Putamen (tissue), 1 donor: Measurements from ENCODE around the gene SH3GL2.

Experiments used
- DNase-seq: peaks from one replicate; pipeline ENCODE4 v3.0.0-alpha.2; 2016; ENCODE audit warnings: low spot score

Gene SH3GL2

DNA sequence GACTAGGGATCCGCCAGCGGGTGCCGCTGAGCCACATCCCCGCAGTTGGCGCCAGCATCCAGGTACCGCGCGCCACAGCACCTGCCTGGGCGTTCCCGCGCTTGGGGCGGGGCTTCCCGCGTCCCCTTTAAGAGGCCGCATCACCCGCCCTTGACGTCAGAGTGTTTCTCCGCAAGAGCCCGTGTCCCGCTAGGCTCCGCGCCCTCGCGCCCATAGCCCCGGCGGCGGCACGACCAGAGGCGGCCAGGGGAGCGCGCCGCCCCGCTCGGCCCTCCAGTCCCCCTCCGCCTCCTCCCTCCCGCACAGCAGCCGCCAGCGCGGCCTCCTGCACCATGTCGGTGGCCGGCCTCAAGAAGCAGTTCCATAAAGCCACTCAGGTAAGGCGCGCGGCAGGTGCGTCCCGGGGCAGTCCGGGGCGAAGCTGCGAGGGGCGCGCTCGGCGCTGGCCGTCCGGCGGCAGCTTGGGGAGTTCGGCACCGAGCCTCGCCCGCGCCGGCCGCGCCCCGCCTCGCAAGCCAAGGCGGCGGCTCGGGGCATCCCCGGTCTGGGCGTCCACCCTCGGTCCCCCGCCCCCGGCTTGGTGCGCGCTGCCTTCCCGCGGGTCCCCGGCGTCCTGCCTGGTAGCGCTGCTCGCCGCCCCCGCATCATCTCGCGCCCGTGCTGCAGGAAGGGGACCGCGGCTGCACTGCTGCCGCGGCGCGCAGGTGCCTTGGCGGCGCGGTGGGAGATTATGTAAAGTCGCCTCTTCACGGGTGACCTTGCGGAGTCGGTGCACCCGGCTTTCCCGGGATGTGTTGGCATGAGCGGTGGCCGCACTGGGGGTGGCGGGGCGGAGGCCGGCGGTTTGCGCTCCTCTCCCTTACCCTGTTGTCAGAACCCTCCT is at the start of gene SH3GL2:
Gene SH3GL2 (plus strand): TSS at position 156 of the 883 bp plus-strand sequence.
- peak; percentile 58 for DNase-seq

DNA sequence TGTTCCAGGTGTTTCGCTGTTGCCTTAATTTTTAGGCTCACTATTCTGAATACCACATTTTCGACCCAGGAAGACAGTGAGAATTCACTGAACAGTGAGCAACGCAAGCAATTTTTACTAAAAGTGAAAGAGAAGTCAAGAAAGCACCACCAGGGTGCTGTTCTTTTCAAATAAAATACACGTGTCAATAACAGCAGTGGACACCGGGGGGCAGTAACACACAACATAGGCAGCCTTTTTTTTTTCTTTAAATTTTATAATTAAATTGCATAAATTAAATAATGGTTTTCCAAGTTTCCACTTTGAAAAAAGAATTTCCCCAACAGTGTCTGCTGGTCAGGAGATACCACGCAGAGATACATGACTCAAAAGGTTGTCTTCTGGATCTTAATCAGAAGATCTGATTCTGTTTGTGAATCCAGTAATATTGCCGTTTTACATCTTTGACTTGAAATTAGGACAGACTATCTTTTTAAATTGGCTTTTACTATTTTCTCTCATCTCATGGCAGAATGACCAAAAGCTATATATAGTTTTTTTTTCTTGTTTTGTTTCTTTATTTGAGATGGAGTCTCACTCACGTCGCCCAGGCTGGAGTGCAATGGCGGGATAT is 47.1 kb upstream of the SH3GL2 start:
- peak; percentile 30 for DNase-seq

DNA sequence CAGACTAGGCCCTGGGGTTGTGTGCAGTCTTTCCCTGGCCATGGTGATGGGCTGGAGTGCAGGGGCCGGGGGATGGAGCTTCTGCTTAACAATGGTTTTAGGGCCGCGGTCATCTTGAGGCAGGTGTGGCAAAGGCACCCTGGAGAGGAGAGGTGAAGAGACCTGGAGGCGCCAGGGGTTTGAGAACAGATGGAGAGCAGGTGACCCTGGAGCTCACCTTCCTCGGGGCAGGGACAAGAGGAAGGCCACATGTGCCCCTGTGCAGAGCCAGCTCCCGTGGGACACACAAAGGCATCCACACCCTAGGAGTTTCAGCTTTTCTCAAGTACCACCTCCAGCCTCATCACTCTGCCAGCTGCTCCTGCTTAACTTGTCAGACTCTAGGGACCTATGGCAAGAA is 46.4 kb upstream of the SH3GL2 start:
- no peak for DNase-seq

DNA sequence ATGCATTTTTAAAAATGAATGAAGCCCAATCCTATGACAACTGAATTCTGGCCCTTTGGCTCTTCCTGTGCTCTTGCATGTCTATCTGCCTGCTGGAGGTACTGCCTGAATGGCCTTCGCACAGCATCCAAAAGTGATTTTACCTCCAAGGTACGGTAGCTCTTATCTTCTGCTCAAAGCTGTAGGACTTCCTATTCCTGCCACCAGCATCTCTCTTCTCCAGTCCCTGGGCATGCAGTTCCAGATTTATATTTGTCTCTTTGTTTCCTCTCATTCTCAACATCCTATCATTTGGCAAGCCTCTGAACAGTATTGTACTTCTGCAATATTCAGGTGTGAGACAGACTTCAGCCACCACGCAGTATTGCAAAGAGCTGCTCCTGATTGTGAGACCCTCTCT is 43.7 kb upstream of the SH3GL2 start:
- DNase-seq, result no peak

DNA sequence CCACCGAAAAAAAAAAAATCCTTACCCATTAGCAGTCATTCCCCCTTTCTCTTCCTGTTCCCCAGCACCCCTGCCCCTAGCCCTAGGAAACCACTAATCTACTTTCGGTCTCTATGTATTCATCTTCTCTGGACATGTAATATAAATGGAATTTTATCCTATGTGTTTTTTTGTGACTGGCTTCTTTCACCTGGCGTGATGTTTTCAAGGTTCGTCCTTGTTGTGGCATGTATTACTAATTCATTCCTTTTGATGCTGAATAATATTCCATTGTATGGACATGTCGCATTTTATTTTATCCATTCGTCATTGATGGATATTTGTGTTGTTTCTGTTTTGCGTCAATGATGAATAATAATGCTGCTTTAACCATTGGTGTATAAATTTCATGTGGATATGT is 42.8 kb upstream of the SH3GL2 start:
- DNase-seq, result no peak

DNA sequence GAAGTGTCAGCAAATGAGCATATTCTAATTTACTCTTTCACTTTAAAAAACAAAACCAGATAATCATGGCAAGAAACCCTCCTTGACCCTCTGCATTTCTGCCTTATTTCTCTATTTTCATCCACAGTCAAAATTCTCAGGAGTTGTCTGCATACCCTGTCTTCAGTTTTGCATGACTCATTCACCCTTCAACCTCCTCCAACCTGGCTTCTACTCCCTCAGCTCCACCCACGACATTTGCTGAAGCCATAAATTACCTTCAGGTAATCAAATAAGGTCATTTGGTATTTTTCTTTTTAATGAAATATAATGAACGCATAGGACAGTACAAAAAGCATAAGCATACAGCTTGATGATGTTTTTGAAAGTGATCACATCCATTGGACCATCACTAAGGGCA is 27.8 kb upstream of the SH3GL2 start:
- peak; percentile 14 for DNase-seq

DNA sequence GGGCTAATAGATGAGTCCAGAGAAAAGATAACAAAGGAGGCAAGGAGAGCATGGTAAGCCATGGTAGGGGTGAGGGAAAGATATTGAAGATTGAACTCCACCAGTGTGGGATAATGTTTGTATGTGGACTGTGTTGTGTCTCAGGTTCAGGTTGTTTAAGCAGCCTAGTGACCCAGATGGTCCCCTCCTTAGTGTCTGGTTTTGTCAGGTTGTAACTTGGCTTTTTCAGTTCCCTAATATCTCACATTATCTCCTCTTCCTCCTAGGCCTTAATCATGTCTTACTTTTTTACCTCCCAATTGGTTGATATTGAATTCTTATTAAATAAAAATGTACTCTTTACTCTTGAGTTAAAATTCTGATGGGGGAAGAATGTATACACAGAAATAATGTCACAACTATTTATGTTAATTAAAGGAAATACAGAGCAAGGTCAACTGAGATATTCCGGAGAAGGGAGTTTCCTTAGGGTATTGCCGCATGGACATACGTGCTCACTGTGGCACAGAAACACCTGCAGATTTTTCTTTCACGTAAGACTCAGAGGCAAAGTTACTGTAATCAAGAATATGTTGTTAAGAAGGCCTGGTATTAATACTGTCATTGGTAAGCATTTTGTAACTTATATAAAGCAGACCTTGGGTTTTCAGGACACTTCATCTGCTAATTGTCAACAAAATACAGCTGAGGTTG is 23.4 kb upstream of the SH3GL2 start:
- DNase-seq, result no peak

DNA sequence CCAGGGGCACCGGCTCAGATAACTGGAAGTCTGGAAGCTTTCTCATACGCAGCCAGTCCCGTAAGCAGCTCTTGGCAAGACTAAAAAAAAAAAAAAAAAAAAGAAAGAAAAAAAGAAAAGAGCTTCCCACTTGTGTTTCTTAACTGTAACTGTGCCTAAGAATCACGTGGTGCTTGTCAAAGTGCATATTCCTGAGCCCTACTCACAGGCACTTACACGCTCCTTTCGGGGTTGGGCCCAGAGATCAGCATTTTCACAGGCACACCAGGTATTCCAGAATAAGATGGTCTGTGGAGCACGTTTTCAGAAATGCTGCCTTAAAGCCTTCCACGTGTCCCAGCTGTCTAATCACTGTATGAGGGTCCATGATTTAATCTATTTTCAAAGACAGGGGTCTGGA is 22.6 kb upstream of the SH3GL2 start:
- no peak for DNase-seq

DNA sequence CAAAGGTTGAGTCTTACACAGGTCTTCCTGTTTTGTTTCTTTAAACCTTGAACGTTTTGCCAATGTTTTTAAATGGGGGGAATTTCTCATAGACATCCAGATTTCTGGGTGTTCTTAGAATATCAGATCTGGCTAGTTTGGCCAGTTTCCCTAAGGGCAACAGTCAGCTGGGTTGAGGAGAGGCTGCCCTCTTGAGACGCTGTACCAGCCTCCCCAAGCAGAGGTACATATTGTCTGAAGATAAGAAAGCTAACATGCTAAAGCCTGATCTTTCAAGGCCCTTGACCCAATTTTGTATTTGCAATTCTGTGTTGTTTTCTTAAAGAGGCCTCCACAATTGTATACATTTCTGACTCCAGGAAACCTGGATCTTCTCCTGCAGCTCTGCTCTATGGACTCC is 21.9 kb upstream of the SH3GL2 start:
- DNase-seq, result no peak

DNA sequence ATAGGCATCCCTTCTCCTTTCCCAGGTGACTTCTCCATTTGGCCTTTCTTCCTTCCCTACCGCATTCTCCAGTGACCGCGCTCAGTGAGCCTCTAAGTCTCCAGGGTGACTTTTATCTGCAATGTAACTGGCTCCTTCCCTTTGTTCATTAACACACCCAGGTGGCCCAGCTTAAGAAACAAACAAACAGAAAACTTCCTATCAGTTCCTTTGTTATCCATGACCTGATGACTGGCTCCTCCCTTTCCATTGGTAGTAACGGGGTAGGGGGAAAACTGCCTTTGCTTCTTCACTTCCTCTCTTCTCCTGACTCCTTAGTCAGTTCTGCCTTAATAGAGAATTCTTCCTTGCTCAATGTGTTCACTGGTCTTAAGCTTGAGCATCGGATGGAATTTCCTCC is 7.0 kb upstream of the SH3GL2 start:
- DNase-seq, result no peak

DNA sequence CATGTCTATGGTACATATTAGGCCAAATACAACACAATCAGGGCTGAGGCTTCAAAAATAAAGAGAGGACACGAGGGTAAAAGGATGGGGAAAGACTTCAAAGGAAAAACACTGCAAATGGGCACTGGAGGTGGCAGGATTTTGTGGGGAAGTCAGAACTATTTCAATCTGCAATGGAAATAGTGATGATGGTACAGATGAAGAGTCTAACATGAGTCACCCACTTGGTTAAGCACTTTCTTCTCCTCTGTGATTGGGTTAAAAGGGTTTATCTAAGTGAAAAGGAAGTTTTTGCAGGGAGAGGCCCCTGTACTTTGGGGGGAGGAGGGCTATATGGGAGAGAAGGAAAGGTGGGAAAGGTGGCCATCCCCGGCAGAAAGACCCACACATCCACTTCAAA is 4.5 kb upstream of the SH3GL2 start:
- no peak for DNase-seq

DNA sequence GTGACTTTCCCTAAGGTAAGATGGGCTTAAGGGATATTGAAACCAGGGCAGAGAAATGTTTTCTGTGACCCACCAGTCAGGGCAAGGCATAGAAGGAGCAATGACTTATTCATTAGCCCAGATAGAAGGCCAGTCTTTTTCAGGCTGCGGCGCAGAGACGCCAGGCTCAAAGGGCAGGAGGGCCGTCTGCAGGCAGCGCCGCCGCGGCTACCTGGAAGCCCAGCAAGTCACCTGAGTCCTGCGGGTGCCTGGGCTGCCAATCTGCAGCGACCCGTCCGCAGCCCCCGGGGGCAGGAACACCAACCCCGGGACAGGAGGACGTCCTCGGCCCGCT is 322 bp upstream of the SH3GL2 start:
- no peak for DNase-seq

DNA sequence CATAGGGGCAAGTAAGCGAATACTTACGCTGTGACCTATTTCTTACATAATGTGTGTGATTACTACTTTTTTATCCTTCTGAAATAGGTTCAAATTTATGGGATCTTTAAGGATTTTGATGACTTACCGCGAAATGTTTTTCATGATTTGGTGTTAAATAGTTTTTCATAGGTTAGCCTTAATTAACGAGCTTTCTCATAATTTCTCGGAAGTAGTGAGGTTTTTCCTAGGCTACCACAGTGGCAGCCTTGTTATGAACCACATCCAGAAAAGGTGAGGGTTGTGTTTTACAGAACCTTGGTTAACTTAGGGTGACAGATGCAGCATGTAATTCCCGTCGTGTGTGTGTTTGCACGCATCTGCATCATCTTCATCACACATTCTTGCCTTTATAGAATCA is 1.3 kb downstream of the SH3GL2 start:
- no peak for DNase-seq

DNA sequence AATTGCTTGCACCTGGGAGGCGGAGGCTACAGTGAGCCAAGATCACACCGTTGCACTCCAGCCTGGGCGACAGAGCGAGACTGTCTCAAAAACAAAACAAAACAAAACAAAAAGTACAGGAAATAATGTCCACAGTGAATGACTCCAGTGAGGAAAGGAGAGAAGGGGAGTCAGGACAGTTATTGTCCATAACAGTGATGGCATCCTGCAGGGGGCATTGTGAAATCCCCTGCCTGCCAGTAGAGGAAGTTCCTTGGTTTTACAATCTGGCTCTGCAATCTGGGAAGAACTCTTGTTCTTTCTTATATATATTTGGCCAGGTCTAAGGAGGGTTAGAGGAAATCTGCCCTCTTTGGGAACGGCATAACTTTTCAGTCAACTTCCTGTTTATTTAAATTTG is 8.2 kb downstream of the SH3GL2 start:
- no peak for DNase-seq

DNA sequence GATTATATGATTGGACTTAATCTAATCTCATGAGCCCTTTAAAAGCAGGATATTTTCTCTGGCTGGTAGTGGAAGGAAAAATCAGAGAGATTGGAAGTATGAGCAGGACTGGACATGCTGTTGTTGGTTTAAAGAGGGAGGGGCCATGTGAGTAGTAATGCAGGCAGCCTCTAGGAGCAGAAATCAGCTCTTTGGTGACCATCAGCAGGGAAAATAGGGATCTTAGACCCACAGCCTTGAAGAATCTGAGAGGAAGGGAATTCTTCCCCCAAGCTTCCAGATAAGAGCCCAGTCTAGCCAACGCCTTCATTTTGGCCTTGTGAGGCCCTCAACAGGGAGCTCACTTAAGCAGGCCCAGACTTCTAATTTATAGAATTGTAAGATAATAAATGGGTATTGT is 9.5 kb downstream of the SH3GL2 start:
- DNase-seq, result no peak

DNA sequence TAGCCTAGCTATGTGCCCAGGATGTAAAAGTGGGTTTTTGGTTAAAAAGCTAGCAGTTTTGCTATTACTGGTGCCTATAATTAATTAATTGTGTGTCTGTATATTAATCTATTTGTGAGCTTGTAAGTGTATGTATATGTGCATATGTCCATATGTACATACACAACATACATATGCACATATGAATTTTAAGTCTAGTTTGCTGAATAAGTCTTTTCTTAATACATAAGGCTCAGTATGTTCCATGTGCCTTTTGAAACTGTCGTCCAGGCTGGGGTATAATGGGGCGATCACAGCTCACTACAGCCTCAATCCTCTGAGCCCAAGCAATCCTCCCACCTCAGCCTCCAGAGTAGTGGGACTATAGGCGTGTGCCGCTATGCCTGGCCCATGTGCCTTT is 10.1 kb downstream of the SH3GL2 start:
- no peak for DNase-seq

DNA sequence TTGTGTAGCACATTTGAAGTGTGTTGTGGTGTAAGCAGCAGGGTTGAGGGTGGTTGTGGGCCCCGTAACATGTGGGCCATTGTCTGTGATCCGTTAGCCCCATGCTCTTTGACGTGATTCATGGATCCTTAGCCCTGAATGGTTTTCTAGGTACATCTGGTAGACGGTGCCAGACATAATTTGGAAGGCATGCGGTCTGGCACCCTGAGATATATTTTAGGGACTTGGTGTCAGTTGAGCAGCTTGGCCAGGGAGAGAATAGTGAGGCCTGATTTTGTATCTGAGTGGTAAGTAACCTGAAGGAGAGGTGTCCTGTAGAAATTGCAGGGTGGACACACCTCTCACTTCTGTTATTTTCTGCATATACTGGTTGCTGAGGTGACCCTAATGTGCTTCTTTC is 10.9 kb downstream of the SH3GL2 start:
- DNase-seq, result no peak

DNA sequence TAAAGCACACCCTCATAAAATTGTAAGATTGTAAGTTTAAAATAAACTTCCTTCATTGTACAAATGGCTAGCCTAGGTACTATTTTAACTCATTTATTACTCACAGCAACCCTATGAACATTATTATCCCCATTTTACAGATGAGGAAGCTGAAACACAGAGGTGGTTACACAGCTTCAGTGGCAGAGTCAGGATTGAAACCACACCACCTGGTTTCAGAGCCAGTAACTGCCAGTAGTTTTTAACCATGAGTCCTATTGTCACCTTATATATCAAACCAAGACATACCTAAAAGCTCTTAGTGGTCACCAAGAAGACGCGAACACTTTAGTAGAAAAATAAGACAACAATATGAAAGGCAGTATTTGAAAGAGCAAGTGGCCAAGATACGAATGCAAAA is 16.1 kb downstream of the SH3GL2 start:
- no peak for DNase-seq

DNA sequence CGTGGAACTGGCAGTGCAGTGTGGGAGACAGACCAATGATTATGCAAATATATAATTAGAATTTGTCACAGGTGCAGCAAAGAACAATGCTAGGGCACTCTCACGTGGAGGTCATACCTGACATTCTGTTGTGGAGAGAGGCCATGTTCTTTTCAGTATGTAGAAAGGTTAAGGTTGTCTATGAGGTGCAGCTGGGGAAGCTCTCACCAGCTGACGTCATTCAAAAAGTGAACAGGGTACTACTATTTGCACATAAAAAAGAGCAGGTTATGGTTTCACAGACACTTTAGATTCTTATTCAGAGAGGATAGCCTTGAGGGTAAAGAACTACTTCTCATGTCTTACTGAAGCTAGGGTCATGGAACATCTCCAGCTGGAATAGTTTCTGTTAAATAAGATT is 19.1 kb downstream of the SH3GL2 start:
- no peak for DNase-seq

DNA sequence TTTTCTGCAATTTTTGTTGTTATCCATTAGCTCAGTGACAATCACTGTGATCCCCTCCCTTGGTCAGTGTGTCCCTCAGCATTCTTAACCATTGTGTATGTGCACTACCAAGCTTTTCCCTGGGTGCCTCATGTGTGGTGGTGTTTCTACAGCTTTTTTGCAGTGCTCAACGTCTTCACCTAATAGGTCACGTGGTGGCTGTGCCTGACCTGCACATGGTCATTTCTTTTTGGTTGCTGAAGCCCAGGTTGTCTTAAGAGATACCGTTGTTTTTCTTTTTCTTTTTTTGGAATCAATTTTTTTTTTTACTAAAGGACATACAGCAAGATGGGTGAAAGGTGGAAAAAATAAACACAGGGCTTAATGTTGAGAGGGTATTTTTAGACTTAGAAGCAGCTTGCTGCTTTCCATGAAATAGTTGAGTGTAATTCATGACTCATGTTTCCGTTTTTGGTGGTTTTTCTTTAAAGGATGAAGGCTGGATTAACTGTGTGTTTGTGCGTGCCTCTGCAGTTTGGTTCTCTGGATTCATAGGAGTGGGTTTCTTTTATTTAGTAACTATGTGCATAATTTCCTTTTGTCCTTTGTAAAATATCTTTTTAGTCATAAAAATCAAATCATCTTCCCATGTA is 22.2 kb downstream of the SH3GL2 start:
- no peak for DNase-seq

DNA sequence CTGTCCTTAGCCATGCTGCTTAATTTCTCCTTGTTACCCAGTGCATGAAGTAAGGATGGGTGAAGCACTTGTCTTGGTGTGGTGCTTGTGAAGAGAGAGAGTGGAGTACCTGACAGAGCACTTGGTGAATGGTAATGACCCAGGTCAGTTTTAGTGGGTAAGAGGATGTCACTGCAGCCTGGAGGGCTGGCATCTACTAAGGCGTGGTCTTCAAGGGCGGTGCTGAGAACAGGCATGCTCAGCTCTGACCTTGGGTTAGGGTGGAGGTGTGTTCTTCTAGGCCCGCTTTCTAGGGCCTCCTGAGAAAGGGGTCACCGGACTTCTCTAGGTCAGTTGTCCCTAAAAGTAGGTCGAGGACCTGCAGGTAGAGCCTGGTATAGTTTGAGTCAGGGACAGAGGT is 25.7 kb downstream of the SH3GL2 start:
- no peak for DNase-seq

DNA sequence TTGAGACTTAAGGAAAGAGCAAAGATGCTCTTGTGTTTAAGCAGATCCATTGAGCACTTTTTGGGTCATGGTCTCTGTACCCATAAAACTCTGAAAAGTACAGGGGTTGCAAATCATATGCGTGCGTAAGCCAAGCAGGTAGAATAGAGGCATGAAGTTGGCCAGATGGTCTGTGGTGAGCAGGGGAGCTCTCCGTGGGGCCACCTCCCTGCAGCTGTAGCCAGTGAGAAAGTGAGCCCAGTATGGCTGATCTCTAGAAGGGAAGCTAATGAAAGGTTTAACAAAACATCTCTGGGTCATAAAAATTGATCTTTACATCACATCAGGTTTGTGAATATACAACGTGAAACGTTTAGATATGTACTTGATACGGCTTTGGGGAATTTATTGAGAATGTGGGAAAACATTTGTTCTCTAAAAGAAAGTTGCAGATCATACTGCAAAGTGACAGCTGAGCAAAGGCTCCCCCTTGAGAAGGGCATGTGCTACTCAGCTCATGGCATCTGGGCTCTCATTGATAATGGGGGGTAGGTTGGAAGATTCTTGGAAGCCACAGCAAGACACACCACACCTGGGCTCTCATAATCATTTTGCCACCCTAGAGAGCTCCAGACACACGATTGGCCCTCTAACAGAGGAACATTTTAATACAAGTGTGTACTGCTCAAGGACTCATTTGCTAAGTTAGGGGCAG is 30.6 kb downstream of the SH3GL2 start:
- no peak for DNase-seq
